HEK293T (cell line): Measurements from ENCODE around the gene LINC00632.

ENCODE experiments used
- BHLHE40 ChIP-seq: fragments of 450-650 bp; IDR thresholded peaks from 2 replicates; pipeline ENCODE4 v1.6.1; 2016; ENCODE audit warnings: mild to moderate bottlenecking, moderate library complexity, borderline replicate concordance
- CTBP1 ChIP-seq: fragments of 450-650 bp; IDR thresholded peaks from 2 replicates; pipeline ENCODE4 v1.6.1; 2016; ENCODE audit warnings: borderline replicate concordance
- ELF4 ChIP-seq: fragments of 450-650 bp; IDR thresholded peaks from 2 replicates; pipeline ENCODE4 v1.6.1; 2017; ENCODE audit warnings: antibody characterized with exemption
- FOXK2 ChIP-seq: fragments of 450-650 bp; IDR thresholded peaks from 2 replicates; pipeline ENCODE4 v1.6.1; 2016; ENCODE audit warnings: mild to moderate bottlenecking
- FOXM1 ChIP-seq: fragments of 450-650 bp; IDR thresholded peaks from 2 replicates; pipeline ENCODE4 v1.6.1; 2017; ENCODE audit warnings: mild to moderate bottlenecking, borderline replicate concordance
- HDGF ChIP-seq: fragments of 450-650 bp; IDR thresholded peaks from 2 replicates; pipeline ENCODE4 v1.6.1; 2017; ENCODE audit warnings: antibody characterized with exemption, borderline replicate concordance
- NFRKB ChIP-seq: fragments of 450-650 bp; IDR thresholded peaks from 2 replicates; pipeline ENCODE4 v1.6.1; 2016; ENCODE audit warnings: mild to moderate bottlenecking, moderate library complexity
- SP1 ChIP-seq: fragments of 450-650 bp; IDR thresholded peaks from 2 replicates; pipeline ENCODE4 v1.6.1; 2017
- SUZ12 ChIP-seq: fragments of 450-650 bp; IDR thresholded peaks from 2 replicates; pipeline ENCODE4 v1.6.1; 2016; ENCODE audit warnings: mild to moderate bottlenecking
- ZNF384 ChIP-seq: fragments of 450-650 bp; IDR thresholded peaks from 2 replicates; pipeline ENCODE4 v1.6.1; 2016
- TF ChIP-seq, protein P1 (sequence below): fragments of 450-650 bp; IDR thresholded peaks from 2 replicates; pipeline ENCODE4 v1.6.1; 2016

DNA sequence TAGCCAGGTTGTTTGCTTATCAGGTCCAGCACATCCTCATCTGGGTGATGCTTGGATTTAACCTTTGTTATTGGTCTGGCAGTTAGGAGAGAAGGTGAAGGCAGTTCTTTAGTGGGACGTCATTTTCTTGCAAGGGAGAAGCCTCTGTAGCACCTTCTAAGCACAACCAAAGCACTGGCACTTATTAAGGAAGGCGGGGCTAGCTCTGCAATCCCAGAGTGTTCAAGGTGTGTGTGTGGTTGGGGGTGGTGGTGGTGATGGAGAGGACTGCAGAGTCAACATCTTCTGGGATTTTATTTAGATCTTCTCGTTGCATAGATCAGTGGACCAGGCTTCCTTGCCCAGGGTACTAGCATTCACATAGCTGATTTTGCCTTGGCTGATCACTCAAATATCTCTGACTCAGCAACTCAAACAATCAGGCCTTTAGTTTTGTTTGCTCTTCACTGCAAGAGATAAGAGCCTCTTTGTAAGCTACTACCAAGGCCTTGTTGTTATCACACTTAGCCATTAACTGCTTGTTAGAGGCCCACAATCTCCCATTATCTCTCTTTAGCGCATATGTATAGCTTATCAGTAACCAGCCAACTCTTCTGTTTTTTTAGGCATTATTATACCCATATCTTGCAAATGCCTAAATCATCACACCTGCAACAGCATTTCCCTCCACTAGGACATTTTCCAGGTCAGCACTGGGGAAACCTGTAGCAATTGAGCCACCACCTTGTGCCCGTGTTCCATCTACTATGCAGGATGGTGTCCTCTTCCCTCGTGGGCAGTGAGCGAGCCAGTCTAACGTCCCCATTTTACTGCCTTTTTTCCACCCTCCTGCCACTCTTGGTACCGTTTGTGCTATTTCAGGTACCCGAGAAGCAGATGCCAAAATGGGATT lies 36.5 kb upstream of the LINC00632 start:
- no peak for TF ChIP-seq HDGF
- TF ChIP-seq FOXK2, result no peak
- TF ChIP-seq SUZ12, result no peak
- TF ChIP-seq, protein P1, sequence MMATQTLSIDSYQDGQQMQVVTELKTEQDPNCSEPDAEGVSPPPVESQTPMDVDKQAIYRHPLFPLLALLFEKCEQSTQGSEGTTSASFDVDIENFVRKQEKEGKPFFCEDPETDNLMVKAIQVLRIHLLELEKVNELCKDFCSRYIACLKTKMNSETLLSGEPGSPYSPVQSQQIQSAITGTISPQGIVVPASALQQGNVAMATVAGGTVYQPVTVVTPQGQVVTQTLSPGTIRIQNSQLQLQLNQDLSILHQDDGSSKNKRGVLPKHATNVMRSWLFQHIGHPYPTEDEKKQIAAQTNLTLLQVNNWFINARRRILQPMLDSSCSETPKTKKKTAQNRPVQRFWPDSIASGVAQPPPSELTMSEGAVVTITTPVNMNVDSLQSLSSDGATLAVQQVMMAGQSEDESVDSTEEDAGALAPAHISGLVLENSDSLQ, result no peak
- no peak for TF ChIP-seq BHLHE40
- TF ChIP-seq FOXM1, result no peak
- no peak for TF ChIP-seq NFRKB
- TF ChIP-seq ELF4, result no peak
- TF ChIP-seq SP1, result no peak
- no peak for TF ChIP-seq ZNF384
- TF ChIP-seq CTBP1, result no peak
